ENCODE data around the gene NPC2. TPM values are rescaled to one million over a fixed set of nuclear protein-coding genes. Genes with fewer than 3 reads are reported as not detected.

NPC2 gene
- total RNA-seq, 1 donor from 2014 or later, result 8.6 TPM

- no peaks in the 10 kb centered on the region for H3K4me1 Mint-ChIP-seq (ENCODE audit: low read depth)
- no peak for DNase-seq (ENCODE audit: low spot score)
- no peaks in the 10 kb centered on the region for H3K9me3 Mint-ChIP-seq
- H3K27me3 Mint-ChIP-seq (ENCODE audit: insufficient read depth), result peaks cover 28% of the 10 kb centered on the region
- intact Hi-C loops (cut with micrococcal nuclease), result no loop called here
- H3K36me3 Mint-ChIP-seq (ENCODE audit: low read depth), result no peaks in the 10 kb centered on the region
- H3K4me3 Mint-ChIP-seq, result no peak overlapping the region
- no peak overlapping the region for H3K27ac Mint-ChIP-seq
Measured at GRCh38 chr14:74514471-74514941, 21.4 kb upstream of the NPC2 start.

DNA sequence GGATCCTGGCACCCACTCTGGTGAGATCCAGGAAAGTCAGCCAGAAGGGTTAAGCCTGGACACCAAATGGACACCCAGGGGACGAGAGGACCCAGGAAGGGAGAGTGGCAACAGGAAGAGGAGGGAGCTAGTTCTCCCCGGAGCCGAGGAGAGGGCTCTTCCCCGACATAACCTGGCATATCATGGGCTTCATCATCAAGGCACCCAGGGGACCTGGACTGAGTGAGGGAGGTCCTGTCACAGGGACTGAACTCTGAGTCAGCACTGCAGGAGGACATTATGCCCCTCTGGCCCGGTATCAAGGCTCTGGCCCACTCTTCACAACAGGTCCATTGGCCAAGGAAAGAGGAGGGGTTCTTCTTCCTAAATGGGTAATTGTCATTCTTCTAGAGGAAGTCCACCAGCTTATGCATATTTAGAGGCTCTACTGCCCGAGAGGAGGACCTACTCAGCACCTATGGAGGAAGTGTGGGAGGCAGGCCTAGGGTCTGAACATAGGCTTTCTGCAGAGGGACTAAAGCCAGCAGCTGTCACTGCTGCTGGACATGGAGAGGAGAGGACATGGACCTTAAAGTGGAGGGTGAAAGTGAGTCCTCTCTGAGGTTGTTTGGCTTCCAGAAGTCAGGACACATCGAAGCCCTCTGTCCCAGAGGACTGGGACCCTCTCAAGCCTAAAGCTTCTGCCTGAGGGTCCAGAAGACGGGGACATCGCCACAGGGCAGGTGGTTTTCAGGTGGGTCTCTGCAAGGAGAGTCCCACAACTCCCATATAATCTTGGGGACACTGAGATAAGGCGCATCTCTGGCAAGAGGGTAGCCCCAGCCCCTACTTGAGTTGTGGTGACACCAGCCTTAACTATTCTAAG is 19.1 kb upstream of the NPC2 start:
- H3K27me3 Mint-ChIP-seq (ENCODE audit: insufficient read depth), result peaks cover 20% of the 10 kb centered on the region
- no peak overlapping the region for H3K4me3 Mint-ChIP-seq
- H3K9me3 Mint-ChIP-seq, result no peaks in the 10 kb centered on the region
- intact Hi-C loops (cut with micrococcal nuclease), result no loop called here
- H3K27ac Mint-ChIP-seq, result no peak overlapping the region
- no peaks in the 10 kb centered on the region for H3K4me1 Mint-ChIP-seq (ENCODE audit: low read depth)
- H3K36me3 Mint-ChIP-seq (ENCODE audit: low read depth), result no peaks in the 10 kb centered on the region
- no peak for DNase-seq (ENCODE audit: low spot score)

GRCh38 chr14:74510959-74511409 is 17.9 kb upstream of the NPC2 start:
- Mint-ChIP-seq H3K4me1 (ENCODE audit: low read depth) (no peaks in the 10 kb centered on the region), H3K4me3 (no peak overlapping the region), H3K27me3 (ENCODE audit: insufficient read depth) (peaks cover 18% of the 10 kb centered on the region), H3K36me3 (ENCODE audit: low read depth) (no peaks in the 10 kb centered on the region), H3K9me3 (no peaks in the 10 kb centered on the region), H3K27ac (no peak overlapping the region)
- DNase-seq (ENCODE audit: low spot score), result no peak
- intact Hi-C loops (cut with micrococcal nuclease), result no loop called here

- intact Hi-C loops (cut with micrococcal nuclease), result no loop called here
- DNase-seq (ENCODE audit: low spot score), result no peak
- H3K9me3 Mint-ChIP-seq, result no peaks in the 10 kb centered on the region
- H3K27ac Mint-ChIP-seq, result no peak overlapping the region
- no peaks in the 10 kb centered on the region for H3K4me1 Mint-ChIP-seq (ENCODE audit: low read depth)
- H3K4me3 Mint-ChIP-seq, result no peak overlapping the region
- no peaks in the 10 kb centered on the region for H3K36me3 Mint-ChIP-seq (ENCODE audit: low read depth)
- H3K27me3 Mint-ChIP-seq (ENCODE audit: insufficient read depth), result peaks cover 18% of the 10 kb centered on the region
Measured at GRCh38 chr14:74510223-74510931, 17.3 kb upstream of the NPC2 start.

- no peaks in the 10 kb centered on the region for H3K36me3 Mint-ChIP-seq (ENCODE audit: low read depth)
- intact Hi-C loops (cut with micrococcal nuclease), result no loop called here
- DNase-seq (ENCODE audit: low spot score), result no peak
- H3K4me1 Mint-ChIP-seq (ENCODE audit: low read depth), result no peaks in the 10 kb centered on the region
- H3K27me3 Mint-ChIP-seq (ENCODE audit: insufficient read depth), result peaks cover 18% of the 10 kb centered on the region
- no peaks in the 10 kb centered on the region for H3K9me3 Mint-ChIP-seq
- no peak overlapping the region for H3K27ac Mint-ChIP-seq
- H3K4me3 Mint-ChIP-seq, result no peak overlapping the region
Measured at GRCh38 chr14:74509587-74510222, 16.6 kb upstream of the NPC2 start.

GRCh38 chr14:74508844-74509428 is 15.8 kb upstream of the NPC2 start:
- peaks cover 15% of the 10 kb centered on the region for H3K27me3 Mint-ChIP-seq (ENCODE audit: insufficient read depth)
- no peak overlapping the region for H3K4me3 Mint-ChIP-seq
- H3K4me1 Mint-ChIP-seq (ENCODE audit: low read depth), result no peaks in the 10 kb centered on the region
- H3K36me3 Mint-ChIP-seq (ENCODE audit: low read depth), result no peaks in the 10 kb centered on the region
- DNase-seq (ENCODE audit: low spot score), result no peak
- H3K9me3 Mint-ChIP-seq, result no peaks in the 10 kb centered on the region
- no peak overlapping the region for H3K27ac Mint-ChIP-seq
- intact Hi-C loops (cut with micrococcal nuclease), result no loop called here

DNA sequence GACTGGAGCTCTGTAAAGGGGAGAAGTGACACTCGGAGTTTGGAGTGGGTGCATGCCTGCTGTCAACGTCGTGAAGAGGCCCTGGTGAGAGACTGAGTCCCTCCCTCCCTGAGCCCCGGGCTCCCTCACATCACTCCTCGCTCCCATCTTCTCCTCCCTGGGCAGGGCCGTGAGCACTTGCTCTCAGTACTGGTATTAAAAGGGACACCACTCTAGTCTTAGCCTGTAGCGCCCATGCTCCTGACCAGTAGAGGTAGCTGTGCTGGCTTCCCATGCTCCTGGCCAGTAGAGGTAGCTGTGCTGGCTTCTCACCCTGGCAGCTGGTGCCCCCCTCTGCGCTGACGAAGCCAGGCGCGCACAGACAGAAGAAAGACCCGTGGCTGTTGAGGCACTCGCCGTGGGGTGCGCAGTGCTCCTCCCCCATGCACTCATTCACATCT is 15.2 kb upstream of the NPC2 start:
- no peaks in the 10 kb centered on the region for H3K4me1 Mint-ChIP-seq (ENCODE audit: low read depth)
- H3K36me3 Mint-ChIP-seq (ENCODE audit: low read depth), result no peaks in the 10 kb centered on the region
- H3K27me3 Mint-ChIP-seq (ENCODE audit: insufficient read depth), result peaks cover 12% of the 10 kb centered on the region
- no peak for DNase-seq (ENCODE audit: low spot score)
- H3K27ac Mint-ChIP-seq, result no peak overlapping the region
- no peaks in the 10 kb centered on the region for H3K9me3 Mint-ChIP-seq
- intact Hi-C loops (cut with micrococcal nuclease), result no loop called here
- no peak overlapping the region for H3K4me3 Mint-ChIP-seq

- Mint-ChIP-seq H3K27me3 (ENCODE audit: insufficient read depth) (peaks cover 12% of the 10 kb centered on the region), H3K4me3 (no peak overlapping the region), H3K27ac (no peak overlapping the region), H3K9me3 (no peaks in the 10 kb centered on the region), H3K4me1 (ENCODE audit: low read depth) (no peaks in the 10 kb centered on the region), H3K36me3 (ENCODE audit: low read depth) (no peaks in the 10 kb centered on the region)
- no peak for DNase-seq (ENCODE audit: low spot score)
- intact Hi-C loops (cut with micrococcal nuclease), result no loop called here
Measured at GRCh38 chr14:74507840-74508239, 14.7 kb upstream of the NPC2 start.

- Mint-ChIP-seq H3K27ac (no peak overlapping the region), H3K4me3 (no peak overlapping the region), H3K36me3 (ENCODE audit: low read depth) (no peaks in the 10 kb centered on the region), H3K4me1 (ENCODE audit: low read depth) (peaks cover 3% of the 10 kb centered on the region), H3K27me3 (ENCODE audit: insufficient read depth) (peaks cover 9% of the 10 kb centered on the region), H3K9me3 (no peaks in the 10 kb centered on the region)
- DNase-seq (ENCODE audit: low spot score), result no peak
- intact Hi-C loops (cut with micrococcal nuclease), result no loop called here
Measured at GRCh38 chr14:74507085-74507484, 14.0 kb upstream of the NPC2 start.

- DNase-seq (ENCODE audit: low spot score), result no peak
- H3K27ac Mint-ChIP-seq, result no peak overlapping the region
- peaks cover 4% of the 10 kb centered on the region for H3K4me1 Mint-ChIP-seq (ENCODE audit: low read depth)
- H3K27me3 Mint-ChIP-seq (ENCODE audit: insufficient read depth), result peaks cover 4% of the 10 kb centered on the region
- no peaks in the 10 kb centered on the region for H3K36me3 Mint-ChIP-seq (ENCODE audit: low read depth)
- H3K9me3 Mint-ChIP-seq, result no peaks in the 10 kb centered on the region
- intact Hi-C loops (cut with micrococcal nuclease), result no loop called here
- H3K4me3 Mint-ChIP-seq, result no peak overlapping the region
Measured at GRCh38 chr14:74506411-74506851, 13.3 kb upstream of the NPC2 start.

DNA sequence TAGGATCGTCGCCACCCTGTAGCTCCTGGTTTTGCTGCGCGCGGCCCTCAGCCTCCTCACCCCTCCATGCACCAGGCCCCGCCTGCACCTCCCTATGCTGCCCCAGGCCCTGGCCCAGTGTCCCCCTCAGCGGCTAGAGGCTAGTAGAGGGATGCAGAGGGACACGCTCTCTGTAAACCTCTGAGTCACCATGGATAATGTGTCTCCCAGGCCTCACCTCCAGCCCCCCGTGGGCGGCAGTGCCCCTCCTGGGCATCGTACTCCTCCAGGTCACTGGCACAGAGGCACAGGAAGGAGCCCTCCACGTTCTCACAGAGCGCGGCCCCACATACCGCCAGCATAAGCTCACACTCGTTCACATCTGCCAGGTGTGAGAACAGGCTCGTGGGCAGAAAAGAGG is 12.7 kb upstream of the NPC2 start:
- H3K9me3 Mint-ChIP-seq, result no peaks in the 10 kb centered on the region
- peaks cover 4% of the 10 kb centered on the region for H3K4me1 Mint-ChIP-seq (ENCODE audit: low read depth)
- H3K4me3 Mint-ChIP-seq, result no peak overlapping the region
- no peaks in the 10 kb centered on the region for H3K36me3 Mint-ChIP-seq (ENCODE audit: low read depth)
- H3K27me3 Mint-ChIP-seq (ENCODE audit: insufficient read depth), result peaks cover 2% of the 10 kb centered on the region
- DNase-seq (ENCODE audit: low spot score), result no peak
- intact Hi-C loops (cut with micrococcal nuclease), result no loop called here
- no peak overlapping the region for H3K27ac Mint-ChIP-seq

DNA sequence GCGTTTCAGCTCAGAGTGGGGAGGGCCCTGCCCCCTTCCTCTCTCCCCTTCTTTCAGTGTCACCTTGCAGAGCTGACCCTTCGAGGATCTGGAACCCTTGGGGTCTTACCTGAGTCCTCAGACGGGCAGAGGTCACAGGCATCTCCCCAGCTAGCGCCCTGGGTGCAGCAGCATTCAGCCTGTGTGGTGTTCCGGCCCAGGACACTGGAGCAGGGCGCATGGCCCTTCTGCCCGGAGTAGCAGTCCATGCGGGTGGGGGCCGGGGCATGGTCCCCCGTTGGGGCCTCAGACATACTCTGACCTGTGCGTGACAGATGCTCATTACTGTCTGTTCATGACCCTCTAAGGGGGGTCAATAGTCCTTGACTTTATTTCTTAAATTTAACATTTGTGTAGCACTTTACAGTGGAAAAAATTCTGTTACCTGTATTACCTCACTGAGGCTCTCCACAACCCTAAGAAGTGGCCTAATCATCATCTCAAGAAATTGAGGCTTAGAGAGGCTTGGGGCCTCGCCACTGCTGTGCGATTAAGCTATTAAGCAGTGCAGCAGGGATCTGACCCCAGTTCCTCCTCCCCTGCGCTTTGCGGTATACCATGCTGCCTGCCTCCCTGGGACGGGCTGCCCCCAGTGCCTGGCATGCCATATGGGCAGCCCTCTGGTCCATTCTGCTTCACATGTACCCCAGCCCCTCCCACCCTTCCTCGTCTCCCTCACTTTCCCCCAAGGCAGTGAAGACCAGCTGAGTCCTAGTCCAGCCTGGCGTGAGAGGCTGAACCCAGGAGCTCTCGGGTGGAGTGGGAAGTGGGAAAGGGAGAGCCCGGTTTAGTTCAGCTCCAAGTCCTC is 12.0 kb upstream of the NPC2 start:
- intact Hi-C loops (cut with micrococcal nuclease), result no loop called here
- peaks cover 4% of the 10 kb centered on the region for H3K4me1 Mint-ChIP-seq (ENCODE audit: low read depth)
- H3K4me3 Mint-ChIP-seq, result no peak overlapping the region
- peaks cover 2% of the 10 kb centered on the region for H3K27me3 Mint-ChIP-seq (ENCODE audit: insufficient read depth)
- H3K27ac Mint-ChIP-seq, result no peak overlapping the region
- DNase-seq (ENCODE audit: low spot score), result no peak
- no peaks in the 10 kb centered on the region for H3K36me3 Mint-ChIP-seq (ENCODE audit: low read depth)
- no peaks in the 10 kb centered on the region for H3K9me3 Mint-ChIP-seq
